ENCODE results near the gene MICAL2.

GRCh38 chr11:12119502-12119901, 9.1 kb downstream of the MICAL2 start:
- no peak for TF ChIP-seq CTCF (IDR thresholded peaks at IDR 0.05; ENCODE audit: low read depth, low read length)
- TF ChIP-seq EZH2phosphoT487 (IDR thresholded peaks at IDR 0.05; ENCODE audit: low read depth), result no peak
